Renal pelvis (tissue), 12 donors: Measurements from ENCODE around the gene ZNF764. TPM values are rescaled to one million over a fixed set of nuclear protein-coding genes. Genes with fewer than 3 reads are reported as not detected.
"Not testable (repeated sequence)": the region's sequence is repeated elsewhere in the genome, so short reads cannot be mapped to it uniquely, and the experiment has no call there.

Source experiments
- DNase-seq: peaks from one replicate; pipeline ENCODE4 v3.0.0-alpha.2; 2013
- long read RNA-seq, 16 experiments: transcript quantifications; one replicate each; lab custom pipeline, GENCODE V29; 2026
- polyA plus RNA-seq, 3 donors: library from polyadenylated mRNA; unstranded; fragments of 120-200 nt; gene quantifications; one replicate each; pipeline ENCODE4 v1.2.1, GENCODE V29; 2013; ENCODE audit not compliant: insufficient read length in 3 of 3

ZNF764 gene
- polyA plus RNA-seq = 10 to 100 TPM; 13.3 to 18.8 (median 14.4) TPM
- long read RNA-seq, donor 1, partial matches to known transcripts = 0 of 6 reads
- long read RNA-seq, donor 1, other reads (novel, unspliced or antisense) = 0 of 6 reads
- long read RNA-seq, donor 2, transcript ZNF764-202 (3 exons, 2,970 nt) = major isoform, 7 of 13 reads
- long read RNA-seq, donor 2, partial matches to known transcripts = 0 of 13 reads
- long read RNA-seq, donor 2, other reads (novel, unspliced or antisense) = 0 of 13 reads
- long read RNA-seq, donor 3, partial matches to known transcripts = 0 of 4 reads
- long read RNA-seq, donor 3, other reads (novel, unspliced or antisense) = 0 of 4 reads
- long read RNA-seq, donor 4, transcript ZNF764-202 (3 exons, 2,970 nt) = major isoform, 5 of 7 reads
- long read RNA-seq, donor 4, partial matches to known transcripts = 0 of 7 reads
- long read RNA-seq, donor 4, other reads (novel, unspliced or antisense) = 0 of 7 reads
- long read RNA-seq, donor 5, partial matches to known transcripts = 0 of 1 reads
- long read RNA-seq, donor 5, other reads (novel, unspliced or antisense) = 0 of 1 reads
- long read RNA-seq, donor 6, partial matches to known transcripts = 9 of 14 reads
- long read RNA-seq, donor 6, other reads (novel, unspliced or antisense) = 0 of 14 reads
- long read RNA-seq, donor 7, transcript ZNF764-202 (3 exons, 2,970 nt) = major isoform, 6 of 9 reads
- long read RNA-seq, donor 7, partial matches to known transcripts = 0 of 9 reads
- long read RNA-seq, donor 7, other reads (novel, unspliced or antisense) = 0 of 9 reads
- long read RNA-seq, donor 8, partial matches to known transcripts = 0 of 4 reads
- long read RNA-seq, donor 8, other reads (novel, unspliced or antisense) = 0 of 4 reads
- long read RNA-seq, donor 9, partial matches to known transcripts = 0 of 5 reads
- long read RNA-seq, donor 9, other reads (novel, unspliced or antisense) = 0 of 5 reads
- long read RNA-seq, donor 10, transcript ZNF764-202 (3 exons, 2,970 nt) = major isoform, 5 of 7 reads
- long read RNA-seq, donor 10, partial matches to known transcripts = 0 of 7 reads
- long read RNA-seq, donor 10, other reads (novel, unspliced or antisense) = 0 of 7 reads
- long read RNA-seq, donor 11, partial matches to known transcripts = 0 of 4 reads
- long read RNA-seq, donor 11, other reads (novel, unspliced or antisense) = 0 of 4 reads
- long read RNA-seq, donor 12, partial matches to known transcripts = 0 of 9 reads
- long read RNA-seq, donor 12, other reads (novel, unspliced or antisense) = 0 of 9 reads
- long read RNA-seq, donor 13, partial matches to known transcripts = 0 of 6 reads
- long read RNA-seq, donor 13, other reads (novel, unspliced or antisense) = 0 of 6 reads
- long read RNA-seq, donor 14 = 0 reads
- long read RNA-seq, donor 15 = 0 reads
- long read RNA-seq, donor 16, transcript ZNF764-202 (3 exons, 2,970 nt) = major isoform, 5 of 6 reads
- long read RNA-seq, donor 16, partial matches to known transcripts = 0 of 6 reads
- long read RNA-seq, donor 16, other reads (novel, unspliced or antisense) = 0 of 6 reads

- peak; percentile 98 for DNase-seq
Observed at GRCh38 chr16:30557957-30558788, at the start of gene ZNF764. Gene ZNF764 (minus strand): TSS chr16:30558374. CDS start chr16:30558182, 192 bp downstream.

- no peak for DNase-seq
Observed at GRCh38 chr16:30606004-30606403, 47.8 kb upstream of the ZNF764 start.

GRCh38 chr16:30605158-30605557 is 47.0 kb upstream of the ZNF764 start:
- no peak for DNase-seq

- DNase-seq = no peak
Observed at GRCh38 chr16:30604316-30604947, 46.3 kb upstream of the ZNF764 start.

- DNase-seq = no peak
Observed at GRCh38 chr16:30603945-30604315, 45.8 kb upstream of the ZNF764 start.

- no peak for DNase-seq
Observed at GRCh38 chr16:30602616-30603277, 44.6 kb upstream of the ZNF764 start.

GRCh38 chr16:30601966-30602365 is 43.8 kb upstream of the ZNF764 start:
- no peak for DNase-seq

- no peak for DNase-seq
Observed at GRCh38 chr16:30600929-30601328, 42.8 kb upstream of the ZNF764 start.

GRCh38 chr16:30600215-30600614 is 42.0 kb upstream of the ZNF764 start:
- DNase-seq = no peak

GRCh38 chr16:30592871-30593270 is 34.7 kb upstream of the ZNF764 start:
- DNase-seq = no peak

GRCh38 chr16:30590869-30591268 is 32.7 kb upstream of the ZNF764 start:
- not testable (repeated sequence) for DNase-seq

GRCh38 chr16:30589582-30589981 is 31.4 kb upstream of the ZNF764 start:
- DNase-seq = not testable (repeated sequence)

GRCh38 chr16:30588651-30589050 is 30.5 kb upstream of the ZNF764 start:
- DNase-seq = no peak

- DNase-seq = peak; percentile 99
Observed at GRCh38 chr16:30585400-30586191, 27.4 kb upstream of the ZNF764 start, which contains the start of gene ZNF785. Gene ZNF785 (minus strand): TSS chr16:30585697. CDS start chr16:30585611, 86 bp downstream.

GRCh38 chr16:30585022-30585399 is 26.8 kb upstream of the ZNF764 start:
- peak; percentile 12 for DNase-seq

- no peak for DNase-seq
Observed at GRCh38 chr16:30582611-30583340, 24.6 kb upstream of the ZNF764 start.

- DNase-seq = no peak
Observed at GRCh38 chr16:30581457-30581856, 23.3 kb upstream of the ZNF764 start.

GRCh38 chr16:30574678-30575077 is 16.5 kb upstream of the ZNF764 start:
- no peak for DNase-seq
